SU-DHL-6 (cell line): ENCODE measurements around the gene TEKT4.
"Not testable (repeated sequence)": the region's sequence is repeated elsewhere in the genome, so short reads cannot be mapped to it uniquely, and the experiment has no call there.

Experiments used
- H2AFZ ChIP-seq: fragments of 200-600 bp; sonication (generic); 2 replicates; pipeline ENCODE4 v1.6.1; 2014; ENCODE audit warnings: low read depth, mild to moderate bottlenecking, moderate library complexity, mixed read lengths, antibody characterized with exemption, low read length; ENCODE audit not compliant: severe bottlenecking
- H3F3A ChIP-seq: fragments of 200-600 bp; shearing (Covaris generic); 2 replicates; pipeline ENCODE4 v1.6.0; 2016; ENCODE audit warnings: antibody characterized with exemption, mild to moderate bottlenecking; ENCODE audit not compliant: insufficient read depth
- H3K27ac ChIP-seq: fragments of 200-600 bp; sonication (generic); 2 replicates; pipeline ENCODE4 v1.5.1; 2016; ENCODE audit warnings: low read depth, mild to moderate bottlenecking, low read length, moderate library complexity, mixed read lengths
- H3K27me3 ChIP-seq: fragments of 200-600 bp; sonication (generic), shearing (Covaris generic); 2 replicates; pipeline ENCODE4 v1.6.0; 2014; ENCODE audit warnings: mild to moderate bottlenecking, low read length
- H3K36me3 ChIP-seq: fragments of 200-600 bp; sonication (generic); 2 replicates; pipeline ENCODE4 v1.6.1; 2014; ENCODE audit warnings: mild to moderate bottlenecking, low read length, mixed read lengths
- H3K4me2 ChIP-seq: fragments of 300-600, 200-600 bp; shearing (Covaris generic), sonication (generic); 2 replicates; pipeline ENCODE4 v1.6.0; 2014; ENCODE audit warnings: low read length, low read depth, mild to moderate bottlenecking; ENCODE audit not compliant: poor library complexity, severe bottlenecking
- H3K4me3 ChIP-seq: fragments of 200-600 bp; sonication (generic); 2 replicates; pipeline ENCODE4 v1.5.1; 2014; ENCODE audit warnings: antibody characterized with exemption, low read length, mild to moderate bottlenecking, mixed read lengths; ENCODE audit not compliant: insufficient read depth, poor library complexity, severe bottlenecking
- H3K79me2 ChIP-seq: fragments of 200-600 bp; sonication (generic); 2 replicates; pipeline ENCODE4 v1.6.1; 2014; ENCODE audit warnings: mild to moderate bottlenecking, low read length, moderate library complexity; ENCODE audit not compliant: insufficient read depth
- H3K9ac ChIP-seq: fragments of 200-600 bp; sonication (generic); 2 replicates; pipeline ENCODE4 v1.7.0; 2014; ENCODE audit warnings: mild to moderate bottlenecking, low read length
- H3K9me2 ChIP-seq: fragments of 200-600 bp; sonication (generic); replicated peaks from 2 replicates; pipeline ENCODE4 v1.6.1; 2014; ENCODE audit warnings: low read length; ENCODE audit not compliant: insufficient read depth
- H3K9me3 ChIP-seq: fragments of 200-600 bp; sonication (generic); 2 replicates; pipeline ENCODE4 v1.6.1; 2014; ENCODE audit warnings: low read length, mixed read lengths; ENCODE audit not compliant: insufficient read depth
- H4K20me1 ChIP-seq: fragments of 200-600 bp; sonication (generic); 2 replicates; pipeline ENCODE4 v1.6.1; 2014; ENCODE audit warnings: low read depth, mild to moderate bottlenecking, antibody characterized with exemption, low read length, moderate library complexity, mixed read lengths
- EZH2phosphoT487 ChIP-seq: fragments of 200-600 bp; sonication (generic), shearing (Covaris generic); conservative IDR thresholded peaks from 2 replicates; pipeline ENCODE4 v1.6.1; 2018; ENCODE audit warnings: mild to moderate bottlenecking, antibody characterized with exemption, low read length, moderate library complexity, mixed read lengths
- TF ChIP-seq, protein P1 (sequence below): fragments of 200-600 bp; sonication (generic); IDR thresholded peaks from one replicate; pipeline ENCODE4 v1.5.1; 2017; ENCODE audit warnings: antibody characterized with exemption, mild to moderate bottlenecking, low read length, moderate library complexity; ENCODE audit not compliant: insufficient read depth, poor library complexity, severe bottlenecking

The TEKT4 gene

DNA sequence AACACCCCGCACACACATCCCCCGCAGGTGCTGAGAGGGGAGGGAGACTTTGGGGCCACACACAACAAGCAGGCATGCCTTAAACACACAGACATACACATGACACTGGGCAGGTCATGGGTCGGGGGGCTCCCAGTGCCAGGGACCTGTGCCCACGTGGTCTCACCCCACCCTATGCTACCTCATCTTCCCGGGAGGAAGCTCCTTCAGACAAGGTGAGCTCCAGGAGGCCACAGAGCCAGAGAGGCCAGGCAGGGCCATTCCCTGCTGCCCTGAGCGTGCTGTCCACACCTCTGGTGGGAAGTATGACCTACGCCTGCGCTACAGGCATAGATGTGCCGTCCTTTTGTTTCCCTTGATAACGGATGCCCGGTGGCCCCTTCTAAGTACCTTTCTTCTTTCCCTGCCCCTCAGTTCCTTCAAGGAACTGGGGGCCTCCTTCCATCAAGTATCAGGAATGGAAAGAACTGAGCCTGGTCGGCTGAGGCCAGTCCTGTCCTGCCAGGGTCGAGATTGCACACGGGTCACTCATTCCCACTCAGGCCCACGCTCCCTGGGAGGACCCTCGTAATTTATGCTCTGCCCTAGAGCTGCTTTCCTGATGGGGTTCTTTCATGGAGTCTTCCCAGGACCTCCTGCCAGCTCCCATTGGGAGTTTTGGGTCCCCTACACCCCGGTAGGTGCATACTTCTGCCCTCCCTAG is 4.7 kb downstream of the TEKT4 start:
- Histone ChIP-seq H3K4me2 (no peak overlapping the region), H3K9ac (no peak overlapping the region)

DNA sequence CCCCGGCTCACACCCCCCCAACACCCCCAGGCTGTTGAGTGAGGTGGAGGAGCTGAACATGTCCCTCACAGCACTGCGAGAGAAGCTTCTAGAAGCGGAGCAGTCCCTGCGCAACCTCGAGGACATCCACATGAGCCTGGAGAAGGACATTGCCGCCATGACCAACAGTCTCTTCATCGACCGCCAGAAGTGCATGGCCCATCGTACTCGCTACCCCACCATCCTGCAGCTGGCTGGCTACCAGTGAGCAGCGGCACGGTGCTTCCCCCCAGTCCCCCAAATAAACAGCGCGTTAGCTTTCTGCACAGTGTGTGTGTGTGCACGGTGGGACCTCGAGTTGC is 5.3 kb downstream of the TEKT4 start:
- Histone ChIP-seq H3K9ac (no peak overlapping the region), H3F3A (no peaks in the 10 kb centered on the region), H3K4me3 (no peak overlapping the region), H3K27ac (no peak overlapping the region), H3K36me3 (no peaks in the 10 kb centered on the region), H3K9me2 (no peaks in the 10 kb centered on the region), H3K27me3 (no peaks in the 10 kb centered on the region), H3K4me2 (no peak overlapping the region), H2AFZ (no peak overlapping the region), H3K9me3 (no peaks in the 10 kb centered on the region), H4K20me1 (no peaks in the 10 kb centered on the region), H3K79me2 (no peaks in the 10 kb centered on the region)
- TF ChIP-seq, protein P1, sequence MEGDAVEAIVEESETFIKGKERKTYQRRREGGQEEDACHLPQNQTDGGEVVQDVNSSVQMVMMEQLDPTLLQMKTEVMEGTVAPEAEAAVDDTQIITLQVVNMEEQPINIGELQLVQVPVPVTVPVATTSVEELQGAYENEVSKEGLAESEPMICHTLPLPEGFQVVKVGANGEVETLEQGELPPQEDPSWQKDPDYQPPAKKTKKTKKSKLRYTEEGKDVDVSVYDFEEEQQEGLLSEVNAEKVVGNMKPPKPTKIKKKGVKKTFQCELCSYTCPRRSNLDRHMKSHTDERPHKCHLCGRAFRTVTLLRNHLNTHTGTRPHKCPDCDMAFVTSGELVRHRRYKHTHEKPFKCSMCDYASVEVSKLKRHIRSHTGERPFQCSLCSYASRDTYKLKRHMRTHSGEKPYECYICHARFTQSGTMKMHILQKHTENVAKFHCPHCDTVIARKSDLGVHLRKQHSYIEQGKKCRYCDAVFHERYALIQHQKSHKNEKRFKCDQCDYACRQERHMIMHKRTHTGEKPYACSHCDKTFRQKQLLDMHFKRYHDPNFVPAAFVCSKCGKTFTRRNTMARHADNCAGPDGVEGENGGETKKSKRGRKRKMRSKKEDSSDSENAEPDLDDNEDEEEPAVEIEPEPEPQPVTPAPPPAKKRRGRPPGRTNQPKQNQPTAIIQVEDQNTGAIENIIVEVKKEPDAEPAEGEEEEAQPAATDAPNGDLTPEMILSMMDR = no peak
- TF ChIP-seq EZH2phosphoT487 = no peak

More for the DNA sequence above, 4.7 kb downstream of the TEKT4 start:
- Histone ChIP-seq H3K27me3 (no peaks in the 10 kb centered on the region), H3K79me2 (no peaks in the 10 kb centered on the region), H3K9me2 (no peaks in the 10 kb centered on the region), H3K9me3 (no peaks in the 10 kb centered on the region), H3K4me3 (no peak overlapping the region), H3F3A (no peaks in the 10 kb centered on the region), H4K20me1 (no peaks in the 10 kb centered on the region), H2AFZ (no peak overlapping the region), H3K27ac (no peak overlapping the region), H3K36me3 (no peaks in the 10 kb centered on the region)
- TF ChIP-seq, protein P1 = no peak
- TF ChIP-seq EZH2phosphoT487 = no peak

DNA sequence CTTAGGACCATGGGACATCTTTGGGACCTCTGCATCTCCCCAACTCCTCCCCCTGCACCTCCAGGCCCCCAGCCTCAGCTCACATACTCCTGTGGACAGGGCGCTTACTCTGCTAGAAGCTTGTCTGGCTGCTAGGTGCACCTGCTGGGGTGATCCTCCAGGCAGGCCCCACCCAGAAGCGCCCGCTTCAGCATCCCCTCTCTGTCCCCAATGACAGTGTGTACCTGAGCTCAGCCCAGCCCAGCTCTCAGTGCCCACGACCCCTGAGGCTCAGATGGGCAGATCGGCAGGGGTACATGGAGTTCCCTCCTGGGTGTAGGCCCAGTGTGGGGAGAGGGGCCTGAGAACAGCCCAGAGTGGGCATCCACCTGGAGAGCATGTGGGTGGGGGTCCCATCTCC is 5.9 kb downstream of the TEKT4 start:
- no peaks in the 10 kb centered on the region for H3K9me2 ChIP-seq
- TF ChIP-seq EZH2phosphoT487 = no peak
- TF ChIP-seq, protein P1 = no peak
- no peaks in the 10 kb centered on the region for H3F3A ChIP-seq
- H3K79me2 ChIP-seq = no peaks in the 10 kb centered on the region
- H3K27me3 ChIP-seq = no peaks in the 10 kb centered on the region
- no peak overlapping the region for H3K9ac ChIP-seq
- H3K36me3 ChIP-seq = no peaks in the 10 kb centered on the region
- H4K20me1 ChIP-seq = no peaks in the 10 kb centered on the region
- H3K4me3 ChIP-seq = no peak overlapping the region
- no peak overlapping the region for H3K27ac ChIP-seq
- no peaks in the 10 kb centered on the region for H3K9me3 ChIP-seq
- H3K4me2 ChIP-seq = no peak overlapping the region
- H2AFZ ChIP-seq = no peak overlapping the region

DNA sequence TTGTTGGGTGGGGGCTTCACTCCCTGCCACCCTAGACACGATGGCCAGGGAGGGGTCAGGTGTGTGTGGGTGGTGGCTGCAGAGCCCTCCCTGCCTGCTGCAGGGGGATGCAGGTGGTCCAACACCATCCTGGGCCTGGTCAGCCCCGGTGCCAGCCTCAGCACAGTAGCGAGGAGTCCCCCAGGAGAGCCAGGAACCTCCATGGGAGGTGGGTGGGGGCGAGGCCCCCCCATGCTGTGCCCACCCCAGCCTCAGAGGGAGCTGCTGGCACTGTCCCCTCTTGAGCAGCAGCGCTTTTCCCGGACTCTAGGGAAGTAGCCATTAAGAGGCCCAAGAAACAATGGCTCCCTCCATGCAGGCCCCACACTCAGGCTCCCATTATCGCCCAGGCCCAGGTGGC is 7.3 kb downstream of the TEKT4 start:
- H3K79me2 ChIP-seq, H3K27me3 ChIP-seq, H3K9me2 ChIP-seq, H4K20me1 ChIP-seq, H3F3A ChIP-seq, H3K4me3 ChIP-seq, H3K4me2 ChIP-seq, H2AFZ ChIP-seq, H3K9ac ChIP-seq, H3K9me3 ChIP-seq, H3K36me3 ChIP-seq, H3K27ac ChIP-seq: not testable (repeated sequence)
